IPS-18c (cell line): Measurements from ENCODE around the gene HLX.

Source experiments
- H3K4me3 ChIP-seq: 2 replicates; pipeline ENCODE4 v1.7.0; 2013; ENCODE audit warnings: low read depth, mild to moderate bottlenecking, low read length, moderate library complexity; ENCODE audit not compliant: insufficient read depth
- H3K9me3 ChIP-seq: one replicate; pipeline ENCODE4 v1.6.1; 2013; ENCODE audit warnings: mild to moderate bottlenecking, low read length, moderate library complexity; ENCODE audit not compliant: control insufficient read depth, insufficient read depth

HLX gene, protein sequence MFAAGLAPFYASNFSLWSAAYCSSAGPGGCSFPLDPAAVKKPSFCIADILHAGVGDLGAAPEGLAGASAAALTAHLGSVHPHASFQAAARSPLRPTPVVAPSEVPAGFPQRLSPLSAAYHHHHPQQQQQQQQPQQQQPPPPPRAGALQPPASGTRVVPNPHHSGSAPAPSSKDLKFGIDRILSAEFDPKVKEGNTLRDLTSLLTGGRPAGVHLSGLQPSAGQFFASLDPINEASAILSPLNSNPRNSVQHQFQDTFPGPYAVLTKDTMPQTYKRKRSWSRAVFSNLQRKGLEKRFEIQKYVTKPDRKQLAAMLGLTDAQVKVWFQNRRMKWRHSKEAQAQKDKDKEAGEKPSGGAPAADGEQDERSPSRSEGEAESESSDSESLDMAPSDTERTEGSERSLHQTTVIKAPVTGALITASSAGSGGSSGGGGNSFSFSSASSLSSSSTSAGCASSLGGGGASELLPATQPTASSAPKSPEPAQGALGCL

DNA sequence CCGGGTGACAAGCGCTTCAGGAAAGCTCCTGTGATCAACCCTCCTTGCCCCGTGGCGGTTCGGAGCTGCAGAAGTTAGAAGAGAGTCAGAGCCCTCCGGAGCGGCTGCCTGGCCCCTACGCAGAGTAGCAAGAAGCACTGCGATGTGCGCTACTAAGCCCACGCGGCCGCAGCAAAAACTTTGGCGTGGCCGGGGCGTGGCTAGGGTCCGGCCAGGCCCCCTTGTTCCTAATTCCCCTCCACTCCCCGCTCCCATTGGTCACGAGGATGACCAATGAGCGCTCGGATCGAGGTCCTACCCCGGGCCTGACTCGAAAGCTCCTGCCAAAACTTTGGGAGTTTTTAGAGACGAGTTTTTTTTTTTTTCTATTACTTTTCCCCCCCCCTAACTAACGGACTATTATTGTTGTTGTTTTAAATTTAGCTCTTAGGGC, at the start of gene HLX:
Gene HLX (plus strand): TSS at position 368 of the 433 bp plus-strand sequence. CDS start 415 bp downstream, outside the sequence.
- H3K4me3 ChIP-seq, result peak within 1 kb of the TSS; percentile 54
- no peaks in the 10 kb centered on the region for H3K9me3 ChIP-seq

DNA sequence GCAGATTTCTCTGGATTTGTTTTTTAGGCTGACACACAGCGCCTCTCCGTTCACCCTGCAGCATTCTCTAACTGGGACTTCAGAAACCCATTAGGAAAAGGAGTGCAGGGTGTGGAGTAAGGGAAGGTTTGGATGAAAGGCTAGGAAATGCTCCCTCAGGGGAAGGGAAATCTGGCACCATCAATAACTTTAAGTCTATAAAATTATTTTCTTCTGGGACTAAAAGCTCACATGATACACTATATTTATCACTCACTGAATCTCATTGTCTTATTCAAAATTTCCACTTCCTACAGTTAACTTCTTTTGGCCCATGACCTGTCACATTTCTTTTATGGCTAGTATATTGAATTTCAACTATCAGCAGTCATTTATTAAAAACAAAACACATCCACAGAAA, 45.8 kb upstream of the HLX start:
- Histone ChIP-seq H3K9me3 (no peaks in the 10 kb centered on the region), H3K4me3 (no peak overlapping the region)

DNA sequence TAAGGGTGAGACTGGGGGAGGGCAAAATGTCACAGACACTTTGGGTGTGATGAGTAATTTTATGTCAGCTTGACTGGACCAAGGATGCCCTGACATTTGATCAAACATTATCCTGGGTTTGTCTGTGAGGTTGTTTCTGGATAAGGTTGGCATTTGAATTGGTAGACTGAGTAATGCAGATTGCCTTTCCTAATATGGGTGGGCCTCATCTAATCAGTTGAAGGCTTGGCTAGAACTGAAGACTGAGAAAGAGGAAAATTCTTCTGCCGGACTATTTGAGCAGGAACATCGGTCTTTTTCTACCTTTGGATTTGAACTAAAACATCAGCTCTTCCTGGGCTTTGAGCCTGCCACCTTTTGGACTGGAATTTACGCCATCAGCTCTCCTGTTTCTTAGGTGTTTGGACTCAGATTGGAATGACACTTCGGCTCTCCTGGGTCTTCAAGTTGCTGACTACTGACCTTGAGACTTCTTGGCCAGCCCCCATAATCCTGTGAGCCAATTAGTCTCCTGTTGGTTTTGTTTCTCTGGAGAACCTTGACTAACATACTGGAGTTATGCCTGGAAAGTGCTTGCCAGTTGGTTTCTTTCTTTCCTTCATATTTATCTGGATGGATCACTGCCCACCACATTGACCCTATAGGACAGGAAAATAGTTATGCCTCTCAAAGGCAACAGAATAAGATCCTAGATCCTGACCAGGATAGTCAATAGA, 44.9 kb upstream of the HLX start:
- H3K9me3 ChIP-seq, result no peaks in the 10 kb centered on the region
- no peak overlapping the region for H3K4me3 ChIP-seq

DNA sequence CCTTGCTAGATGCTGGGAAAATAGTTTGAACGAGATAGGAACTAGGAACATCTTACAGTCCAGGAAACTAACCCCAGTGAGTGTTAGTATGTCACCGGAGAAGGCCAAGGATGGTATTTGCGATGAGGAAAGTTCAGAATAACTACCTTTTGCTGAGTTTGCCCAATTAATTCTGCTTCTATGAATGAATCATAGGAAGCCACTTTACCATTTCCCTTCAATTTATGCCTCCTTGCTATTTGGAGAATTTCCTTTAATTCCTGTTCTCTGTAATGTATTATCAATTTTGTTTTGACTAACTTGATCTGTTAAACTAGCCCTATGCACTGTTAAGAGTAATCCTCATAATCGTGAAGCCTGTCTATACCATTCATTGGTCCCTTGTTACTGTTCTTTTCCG, 40.7 kb upstream of the HLX start:
- Histone ChIP-seq H3K9me3 (no peaks in the 10 kb centered on the region), H3K4me3 (no peak overlapping the region)

DNA sequence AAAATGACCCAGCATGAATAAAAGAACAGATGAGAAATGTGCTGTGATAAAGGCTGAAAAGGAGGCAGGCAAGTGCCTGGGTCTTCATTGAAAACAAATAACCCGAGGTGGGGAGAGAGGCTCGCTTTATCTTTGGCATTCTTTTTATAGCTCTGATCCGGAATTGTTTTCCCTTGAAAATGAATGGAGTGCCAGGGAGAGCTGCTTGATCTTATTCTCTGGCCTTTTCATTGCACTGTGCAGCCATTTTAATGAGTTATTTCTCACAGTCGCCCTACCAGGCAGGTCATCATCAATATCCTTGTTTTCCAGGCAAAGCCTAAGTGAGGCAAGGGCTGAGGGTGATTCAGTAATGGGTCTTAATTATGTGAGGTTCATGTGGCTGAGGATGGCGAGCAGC, 39.8 kb upstream of the HLX start:
- no peaks in the 10 kb centered on the region for H3K9me3 ChIP-seq
- H3K4me3 ChIP-seq, result no peak overlapping the region

DNA sequence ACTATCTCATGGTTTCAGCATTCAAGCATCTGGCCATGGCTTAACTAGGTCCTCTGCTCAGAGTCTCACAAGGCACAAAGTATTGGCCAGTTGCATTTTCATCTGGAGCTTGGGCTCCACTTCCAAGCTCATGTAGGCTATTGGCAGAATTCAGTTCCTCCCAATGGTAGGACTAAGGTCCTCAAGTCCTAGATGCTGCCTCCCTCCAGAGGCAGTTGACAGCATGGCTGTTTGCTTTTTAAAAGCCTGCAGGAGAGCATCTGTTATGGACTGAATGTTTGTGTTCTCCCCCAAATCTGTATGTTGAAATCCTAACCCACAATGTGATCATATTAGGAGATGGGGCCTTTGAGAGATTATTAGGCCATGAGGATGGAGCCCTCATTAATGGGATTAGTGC, 38.0 kb upstream of the HLX start:
- no peaks in the 10 kb centered on the region for H3K9me3 ChIP-seq

DNA sequence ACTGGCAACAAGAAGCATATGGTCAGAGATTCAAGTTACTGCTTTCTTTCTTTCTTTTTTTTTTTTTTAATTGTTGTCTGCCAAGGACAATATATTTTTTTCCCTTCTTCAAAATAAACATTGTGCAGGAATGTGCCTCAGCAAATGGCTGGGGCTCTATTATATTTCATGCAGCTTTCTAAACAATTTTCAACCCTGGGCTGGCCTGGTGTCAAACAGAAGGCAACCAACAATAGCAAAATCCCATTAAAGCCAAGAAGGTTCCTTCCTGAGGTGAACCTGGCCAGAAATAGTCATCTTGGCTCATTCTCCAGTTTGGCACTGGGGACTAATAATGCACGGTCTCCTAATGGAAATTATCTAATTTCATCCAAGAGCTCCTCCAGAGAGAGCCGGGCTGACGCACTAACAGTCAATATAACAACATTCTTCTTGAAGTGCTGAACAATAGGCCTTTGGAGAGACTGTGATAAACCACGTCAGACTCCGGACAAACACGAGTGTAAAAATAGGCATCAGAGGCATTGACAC, 35.7 kb upstream of the HLX start:
- no peaks in the 10 kb centered on the region for H3K9me3 ChIP-seq

More for the DNA sequence above, 38.0 kb upstream of the HLX start:
- H3K4me3 ChIP-seq, result no peak overlapping the region

DNA sequence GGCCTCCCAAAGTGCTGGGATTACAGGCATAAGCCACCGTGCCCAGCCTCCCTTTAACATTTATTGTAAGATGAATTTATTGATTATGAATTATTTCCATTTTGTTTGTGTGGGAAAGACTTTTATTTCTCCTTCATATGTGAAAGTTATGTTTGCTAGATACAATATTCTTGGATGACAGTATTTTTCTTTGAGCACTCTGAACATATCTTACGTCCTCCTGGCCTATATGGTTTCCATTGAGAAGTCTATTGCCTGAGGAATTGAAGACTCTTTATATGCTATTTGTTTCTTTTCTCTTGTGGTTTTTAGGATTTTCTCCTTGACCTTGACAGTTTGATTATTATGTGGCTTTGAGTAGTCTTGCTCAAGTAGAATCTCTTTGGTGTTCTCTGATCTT, 26.8 kb upstream of the HLX start:
- Histone ChIP-seq H3K4me3 (no peak overlapping the region), H3K9me3 (peaks cover 3% of the 10 kb centered on the region)

More for the DNA sequence above, 35.7 kb upstream of the HLX start:
- no peak overlapping the region for H3K4me3 ChIP-seq

DNA sequence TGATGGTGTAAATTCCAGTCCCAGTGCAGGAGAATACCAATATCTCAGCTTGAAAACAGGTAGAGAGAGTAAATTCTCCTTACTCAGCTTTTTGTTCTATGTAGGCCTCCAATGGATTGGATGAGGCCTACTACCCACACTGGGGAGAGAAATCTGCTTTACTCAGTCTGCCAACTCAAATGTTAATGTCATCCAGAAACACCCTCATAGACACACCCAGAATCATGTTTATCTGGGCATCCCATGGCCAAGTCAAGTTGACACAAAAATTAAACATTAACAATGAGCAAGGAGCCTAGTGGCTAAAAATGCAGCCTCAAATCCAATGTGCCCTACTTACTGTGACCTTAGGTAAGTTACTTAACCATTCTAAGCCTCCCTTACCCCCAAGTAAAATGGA, 6.9 kb upstream of the HLX start:
- no peak overlapping the region for H3K4me3 ChIP-seq
- no peaks in the 10 kb centered on the region for H3K9me3 ChIP-seq

DNA sequence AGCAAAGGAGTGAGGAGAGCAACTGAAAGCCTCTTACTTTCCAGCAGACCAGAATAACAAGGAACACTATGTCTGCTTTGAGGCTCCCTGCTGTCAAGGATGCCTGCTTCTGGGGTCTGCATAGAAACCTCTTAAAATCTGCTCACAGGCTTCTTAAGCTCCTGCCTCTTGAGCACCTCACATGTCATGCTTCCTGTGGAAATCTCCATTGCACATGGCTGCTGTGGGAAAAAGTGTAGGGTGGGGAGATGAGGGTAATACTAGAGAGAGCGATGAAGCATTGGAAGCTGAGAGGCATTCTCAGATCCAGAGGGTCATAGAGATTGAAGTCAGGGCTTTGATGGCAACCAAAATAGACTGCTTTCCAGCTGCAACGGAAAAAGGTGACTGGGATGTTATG, 6.2 kb upstream of the HLX start:
- H3K4me3 ChIP-seq, result no peak overlapping the region
- H3K9me3 ChIP-seq, result no peaks in the 10 kb centered on the region

DNA sequence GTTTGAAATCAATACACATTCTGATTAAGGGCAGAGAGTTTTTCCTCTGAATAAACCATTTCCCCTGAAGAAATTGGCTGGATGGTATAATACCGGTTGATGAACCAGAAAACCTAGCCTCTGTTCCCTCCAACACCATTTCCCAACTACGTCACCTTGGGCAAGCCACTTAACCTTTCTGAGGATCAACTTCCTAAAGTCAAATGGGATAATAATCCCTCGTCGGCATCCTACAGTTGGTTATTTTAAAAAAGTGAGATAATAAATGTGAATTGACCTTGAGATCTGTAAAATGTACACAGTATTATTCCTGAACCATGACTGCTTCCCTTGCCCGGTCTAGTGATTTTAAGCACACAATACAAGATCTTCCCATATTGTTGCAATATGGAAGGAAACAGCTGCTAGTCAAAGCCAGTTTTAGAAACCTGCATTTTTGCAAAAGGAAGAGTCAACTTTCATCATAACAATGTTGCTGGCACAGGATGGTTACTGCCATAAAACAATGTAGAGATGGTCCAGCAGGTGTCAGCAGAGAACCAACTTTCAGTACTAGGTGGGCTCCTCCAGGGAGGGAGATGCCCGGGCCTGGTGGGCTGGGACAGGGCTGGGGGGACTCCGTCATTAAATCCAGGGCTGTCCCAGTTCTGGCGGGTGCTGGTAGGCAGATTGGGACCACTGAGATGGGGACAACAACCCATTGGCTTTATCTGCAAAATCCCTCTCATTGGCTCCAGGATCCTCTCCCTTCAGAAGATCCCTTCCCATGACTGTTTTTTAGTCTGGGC, 5.2 kb upstream of the HLX start:
- Histone ChIP-seq H3K9me3 (no peaks in the 10 kb centered on the region), H3K4me3 (no peak overlapping the region)

DNA sequence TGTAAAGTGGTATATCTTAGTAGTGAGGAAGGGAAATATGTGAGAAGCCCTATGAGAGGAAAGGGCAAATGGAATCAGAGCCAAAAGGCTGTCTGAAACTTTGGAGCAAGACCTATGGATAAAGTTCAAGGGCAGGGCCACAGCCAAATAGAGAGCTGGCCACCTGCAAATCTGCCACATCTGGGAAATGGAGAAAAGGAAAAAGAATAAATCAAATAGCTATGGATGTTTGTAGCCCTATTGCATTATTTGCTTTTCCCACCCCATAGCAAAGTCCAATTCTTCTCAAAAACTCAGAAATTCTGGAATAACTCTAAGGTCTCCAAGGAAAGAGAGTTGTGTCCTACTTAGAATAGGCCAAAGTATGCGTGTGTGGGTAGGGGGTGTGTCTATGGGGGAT, 4.0 kb upstream of the HLX start:
- H3K4me3 ChIP-seq, result no peak overlapping the region

DNA sequence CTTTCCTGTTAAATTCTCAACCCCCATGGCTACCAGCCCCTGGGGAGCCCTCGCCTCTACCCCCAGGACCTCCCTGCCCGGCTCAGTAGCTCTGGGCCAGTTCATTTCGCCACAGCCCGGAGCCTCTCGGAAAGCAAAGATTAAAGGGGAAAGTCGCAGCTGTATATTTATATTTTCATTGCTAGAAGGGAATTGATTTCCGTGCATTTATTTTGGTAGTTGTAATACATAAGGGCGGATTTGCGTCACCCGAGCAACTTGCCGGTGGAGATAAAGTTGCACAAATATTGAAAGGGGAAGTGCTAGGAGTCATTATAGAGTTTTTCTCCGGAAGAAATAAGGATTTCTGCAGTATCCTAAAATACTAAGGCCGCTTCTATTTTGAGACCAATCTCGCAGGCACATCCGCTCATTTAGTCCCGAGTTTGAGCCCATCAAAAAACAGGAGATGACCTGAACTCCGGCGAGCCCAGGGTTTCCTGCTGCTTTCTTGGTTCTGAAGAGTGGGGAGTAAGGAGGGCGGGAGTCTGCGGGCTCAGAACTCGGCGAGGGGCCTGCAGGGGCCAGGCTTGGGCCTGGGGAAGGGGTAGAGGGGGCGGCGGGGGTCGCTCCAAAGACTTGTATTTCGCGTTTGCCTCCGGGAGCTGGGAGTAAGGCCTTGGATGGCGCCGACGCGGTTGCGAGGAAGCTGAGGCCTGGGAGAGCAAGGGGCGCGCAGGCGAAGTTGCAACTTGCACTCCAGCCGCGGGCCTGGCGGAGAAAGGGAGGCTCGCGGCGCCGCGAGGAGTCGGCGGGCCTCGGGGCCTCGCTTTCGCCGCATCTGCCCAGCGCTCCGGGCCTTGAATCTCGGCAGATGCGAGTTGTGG, 2.5 kb upstream of the HLX start:
- H3K4me3 ChIP-seq, result peak overlapping the region; percentile 45
- no peaks in the 10 kb centered on the region for H3K9me3 ChIP-seq

More for the DNA sequence above, 4.0 kb upstream of the HLX start:
- no peaks in the 10 kb centered on the region for H3K9me3 ChIP-seq

DNA sequence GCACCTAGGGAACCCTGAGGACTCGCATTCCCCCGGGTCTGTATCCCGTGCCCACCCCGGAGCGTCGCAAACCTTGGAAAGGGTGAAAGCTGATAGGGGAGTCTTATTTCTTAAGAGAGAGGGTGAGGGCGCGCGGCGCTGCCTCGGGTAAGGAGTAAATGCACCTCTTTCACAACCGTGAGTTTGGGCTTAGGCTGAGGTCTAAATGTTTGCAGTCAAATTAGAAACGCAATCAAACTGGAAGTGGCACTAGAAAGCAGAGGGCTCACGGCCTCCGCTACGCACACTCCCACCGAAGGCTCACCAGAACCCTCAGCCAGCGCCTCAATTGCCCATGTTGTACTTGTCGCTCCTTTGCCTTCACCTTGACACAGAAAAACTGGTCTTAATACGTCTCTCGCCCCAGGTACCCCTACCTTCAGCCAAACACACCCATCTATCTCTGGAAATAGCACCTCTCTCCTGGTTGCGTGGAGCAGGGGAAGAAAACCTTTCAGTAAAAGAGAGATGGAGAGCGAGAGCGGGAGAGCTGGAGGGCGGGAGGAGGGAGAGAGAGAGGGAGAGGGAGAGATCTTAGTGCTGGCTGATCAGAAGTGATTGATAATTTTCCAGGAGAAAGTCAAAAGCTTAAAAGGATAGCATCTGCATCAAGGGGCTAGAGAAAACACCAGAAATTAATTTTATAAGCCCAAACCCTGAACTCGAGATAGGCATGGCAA, 1.7 kb upstream of the HLX start:
- Histone ChIP-seq H3K9me3 (no peaks in the 10 kb centered on the region), H3K4me3 (peak overlapping the region; percentile 45)

DNA sequence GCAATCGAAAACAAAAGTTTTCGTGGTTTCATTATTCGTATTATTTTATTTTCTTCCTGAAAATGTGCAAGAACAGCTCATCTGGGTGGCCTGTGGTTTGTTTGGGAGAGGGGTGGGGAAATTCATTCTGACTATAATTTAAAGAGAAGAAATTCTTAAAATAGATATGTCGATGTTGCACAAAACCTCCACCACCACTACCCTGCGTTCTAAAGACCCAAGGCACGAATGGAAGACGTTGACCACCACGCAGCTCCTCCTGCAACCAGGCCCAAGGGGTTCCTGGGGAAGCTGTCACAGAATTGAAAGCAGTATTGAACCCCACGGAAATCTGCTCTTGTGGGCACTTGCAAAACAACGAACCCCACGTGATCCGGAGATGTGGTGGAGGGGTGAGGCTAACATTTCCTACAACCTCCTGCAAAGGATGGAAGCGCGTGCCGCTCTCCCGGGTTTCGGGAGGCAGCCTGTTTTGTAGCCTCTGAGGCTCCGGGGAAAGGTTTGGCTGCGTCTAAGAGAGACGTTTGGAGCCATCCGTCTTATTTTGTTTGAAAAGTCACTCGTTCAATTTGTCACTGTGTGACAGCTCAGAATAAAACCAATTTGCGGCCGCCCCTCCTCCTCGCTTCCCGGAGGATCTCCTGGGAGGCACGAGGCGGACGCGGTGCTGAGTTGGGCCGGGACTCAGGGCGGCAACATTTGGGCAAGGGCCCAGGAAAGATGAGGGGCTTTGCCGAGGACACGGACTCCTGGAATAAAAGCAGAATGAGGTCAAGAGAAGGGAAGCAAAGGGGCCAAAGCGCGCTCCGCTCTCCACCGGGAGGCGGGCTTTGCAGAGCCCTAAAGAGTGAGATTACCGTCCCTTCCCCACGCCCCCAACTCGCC, 810 bp upstream of the HLX start:
- Histone ChIP-seq H3K4me3 (peak overlapping the region; percentile 54), H3K9me3 (no peaks in the 10 kb centered on the region)
